ENCODE results near the gene DCUN1D2.

DNA sequence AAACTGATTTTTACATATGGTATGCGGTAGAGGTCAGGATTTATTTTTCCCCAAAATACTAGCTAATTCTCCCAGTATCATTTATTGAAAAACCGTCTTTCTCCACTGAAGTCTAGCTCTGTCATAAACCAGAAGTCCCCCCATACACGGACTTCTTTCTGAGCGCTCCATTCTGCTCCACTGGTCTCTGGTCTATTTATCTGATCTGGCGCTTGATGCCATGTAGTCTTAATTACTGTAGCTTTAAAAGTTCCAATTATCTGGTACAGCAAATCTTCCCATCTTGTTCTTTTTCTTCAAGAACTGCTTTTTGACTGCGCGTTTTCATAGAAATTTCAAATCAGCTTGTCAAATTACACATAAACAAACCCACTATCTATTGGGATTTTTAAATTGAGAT lies 13.7 kb downstream of the DCUN1D2 start:
- TF ChIP-seq CTCF (conservative IDR thresholded peaks at IDR 0.05; ENCODE audit: low read depth, low read length) (no peak), EZH2phosphoT487 (IDR thresholded peaks at IDR 0.05; ENCODE audit: borderline replicate concordance, low read length) (no peak), EZH2 (IDR thresholded peaks at IDR 0.05; ENCODE audit: low read length, unreplicated experiment) (no peak)

All from PC-3 (cell line).